ENCODE data around the gene SCYGR3. TPM values are rescaled to one million over a fixed set of nuclear protein-coding genes. Genes with fewer than 3 reads are reported as not detected.

The SCYGR3 gene
- total and polyA plus RNA-seq, 4 donors: not detected

DNA sequence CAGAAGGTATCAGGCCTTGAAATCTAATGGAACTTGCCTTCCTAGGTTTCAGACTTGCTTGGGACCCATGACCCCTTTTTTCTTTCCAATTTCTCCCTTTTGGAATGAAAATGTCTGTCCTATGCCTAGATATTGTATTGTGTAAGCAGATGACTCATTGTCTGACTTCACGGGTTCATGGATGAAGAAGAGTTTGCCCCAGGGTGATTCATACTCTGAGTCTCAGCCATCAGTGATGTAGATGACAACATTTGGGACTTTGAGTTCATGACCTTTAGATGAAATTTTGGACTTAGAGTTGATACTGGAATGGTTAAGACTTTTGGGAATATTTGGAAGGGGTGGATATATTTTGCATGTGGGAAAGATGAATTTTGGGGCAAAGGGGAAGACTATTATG, 40.8 kb upstream of the SCYGR3 start:
- H3K27me3 ChIP-seq (ENCODE audit: control insufficient read depth in 4 of 4, insufficient read depth in 4 of 4, low read length in 3 of 4): no peaks in the 10 kb centered on the region
- no peak overlapping the region for H3K27ac ChIP-seq (ENCODE audit: low read depth in 1 of 2, low read length in 2 of 2)
- no peaks in the 10 kb centered on the region for H3K9me3 ChIP-seq (ENCODE audit: control insufficient read depth in 4 of 4, low read length in 3 of 4)
- 13% methylated on average over 1 of the region's 1 CpG for WGBS
- no peak overlapping the region for H3K9ac ChIP-seq (ENCODE audit: low read depth in 1 of 2, low read length in 2 of 2)
- H3K4me3 ChIP-seq (ENCODE audit: low read depth in 1 of 3, low read length in 3 of 3): no peak overlapping the region
- H3K36me3 ChIP-seq (ENCODE audit: control insufficient read depth in 4 of 4, insufficient read depth in 3 of 4, low read depth in 1 of 4, low read length in 3 of 4): no peaks in the 10 kb centered on the region
- H3K4me1 ChIP-seq (ENCODE audit: control insufficient read depth in 4 of 4, insufficient read depth in 4 of 4, low read length in 3 of 4): peaks cover 0 to 7% (median 2%) of the 10 kb centered on the region in 4 donors
- DNase-seq (ENCODE audit: low spot score): no peak
- no peak for TF ChIP-seq EGR1 (IDR thresholded peaks at IDR 0.05; ENCODE audit: low read depth in 2 of 2)
- peak; percentile 78 for TF ChIP-seq YY1 (IDR thresholded peaks at IDR 0.05)
- peak; percentile 4 to 44 for TF ChIP-seq RAD21 (IDR thresholded peaks at IDR 0.05)
- TF ChIP-seq RXRA (IDR thresholded peaks at IDR 0.05): peak; percentile 76 to 92
- TF ChIP-seq, protein P1, sequence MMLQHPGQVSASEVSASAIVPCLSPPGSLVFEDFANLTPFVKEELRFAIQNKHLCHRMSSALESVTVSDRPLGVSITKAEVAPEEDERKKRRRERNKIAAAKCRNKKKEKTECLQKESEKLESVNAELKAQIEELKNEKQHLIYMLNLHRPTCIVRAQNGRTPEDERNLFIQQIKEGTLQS (IDR thresholded peaks at IDR 0.05): peak; percentile 89
- TF ChIP-seq TAF1 (conservative IDR thresholded peaks at IDR 0.05): no peak
- TF ChIP-seq NR2F2 (IDR thresholded peaks at IDR 0.05): no peak
- TF ChIP-seq FOXA2 (IDR thresholded peaks at IDR 0.05): no peak
- TF ChIP-seq JUND (IDR thresholded peaks at IDR 0.05): peak; percentile 97 to 100
- TF ChIP-seq GABPA (IDR thresholded peaks at IDR 0.05 in 1 of 2, conservative IDR thresholded peaks at IDR 0.05 in 1 of 2): no peak
- TF ChIP-seq, protein P2, sequence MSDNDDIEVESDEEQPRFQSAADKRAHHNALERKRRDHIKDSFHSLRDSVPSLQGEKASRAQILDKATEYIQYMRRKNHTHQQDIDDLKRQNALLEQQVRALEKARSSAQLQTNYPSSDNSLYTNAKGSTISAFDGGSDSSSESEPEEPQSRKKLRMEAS (IDR thresholded peaks at IDR 0.05): peak; percentile 67
- TF ChIP-seq, protein P3, sequence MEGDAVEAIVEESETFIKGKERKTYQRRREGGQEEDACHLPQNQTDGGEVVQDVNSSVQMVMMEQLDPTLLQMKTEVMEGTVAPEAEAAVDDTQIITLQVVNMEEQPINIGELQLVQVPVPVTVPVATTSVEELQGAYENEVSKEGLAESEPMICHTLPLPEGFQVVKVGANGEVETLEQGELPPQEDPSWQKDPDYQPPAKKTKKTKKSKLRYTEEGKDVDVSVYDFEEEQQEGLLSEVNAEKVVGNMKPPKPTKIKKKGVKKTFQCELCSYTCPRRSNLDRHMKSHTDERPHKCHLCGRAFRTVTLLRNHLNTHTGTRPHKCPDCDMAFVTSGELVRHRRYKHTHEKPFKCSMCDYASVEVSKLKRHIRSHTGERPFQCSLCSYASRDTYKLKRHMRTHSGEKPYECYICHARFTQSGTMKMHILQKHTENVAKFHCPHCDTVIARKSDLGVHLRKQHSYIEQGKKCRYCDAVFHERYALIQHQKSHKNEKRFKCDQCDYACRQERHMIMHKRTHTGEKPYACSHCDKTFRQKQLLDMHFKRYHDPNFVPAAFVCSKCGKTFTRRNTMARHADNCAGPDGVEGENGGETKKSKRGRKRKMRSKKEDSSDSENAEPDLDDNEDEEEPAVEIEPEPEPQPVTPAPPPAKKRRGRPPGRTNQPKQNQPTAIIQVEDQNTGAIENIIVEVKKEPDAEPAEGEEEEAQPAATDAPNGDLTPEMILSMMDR (IDR thresholded peaks at IDR 0.05; ENCODE audit: low read depth, low read length, missing input control): no peak
- TF ChIP-seq SP1 (IDR thresholded peaks at IDR 0.05): peak; percentile 29
- TF ChIP-seq, protein P4, sequence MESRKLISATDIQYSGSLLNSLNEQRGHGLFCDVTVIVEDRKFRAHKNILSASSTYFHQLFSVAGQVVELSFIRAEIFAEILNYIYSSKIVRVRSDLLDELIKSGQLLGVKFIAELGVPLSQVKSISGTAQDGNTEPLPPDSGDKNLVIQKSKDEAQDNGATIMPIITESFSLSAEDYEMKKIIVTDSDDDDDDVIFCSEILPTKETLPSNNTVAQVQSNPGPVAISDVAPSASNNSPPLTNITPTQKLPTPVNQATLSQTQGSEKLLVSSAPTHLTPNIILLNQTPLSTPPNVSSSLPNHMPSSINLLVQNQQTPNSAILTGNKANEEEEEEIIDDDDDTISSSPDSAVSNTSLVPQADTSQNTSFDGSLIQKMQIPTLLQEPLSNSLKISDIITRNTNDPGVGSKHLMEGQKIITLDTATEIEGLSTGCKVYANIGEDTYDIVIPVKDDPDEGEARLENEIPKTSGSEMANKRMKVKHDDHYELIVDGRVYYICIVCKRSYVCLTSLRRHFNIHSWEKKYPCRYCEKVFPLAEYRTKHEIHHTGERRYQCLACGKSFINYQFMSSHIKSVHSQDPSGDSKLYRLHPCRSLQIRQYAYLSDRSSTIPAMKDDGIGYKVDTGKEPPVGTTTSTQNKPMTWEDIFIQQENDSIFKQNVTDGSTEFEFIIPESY (IDR thresholded peaks at IDR 0.05): peak; percentile 47
- TF ChIP-seq, protein P5, sequence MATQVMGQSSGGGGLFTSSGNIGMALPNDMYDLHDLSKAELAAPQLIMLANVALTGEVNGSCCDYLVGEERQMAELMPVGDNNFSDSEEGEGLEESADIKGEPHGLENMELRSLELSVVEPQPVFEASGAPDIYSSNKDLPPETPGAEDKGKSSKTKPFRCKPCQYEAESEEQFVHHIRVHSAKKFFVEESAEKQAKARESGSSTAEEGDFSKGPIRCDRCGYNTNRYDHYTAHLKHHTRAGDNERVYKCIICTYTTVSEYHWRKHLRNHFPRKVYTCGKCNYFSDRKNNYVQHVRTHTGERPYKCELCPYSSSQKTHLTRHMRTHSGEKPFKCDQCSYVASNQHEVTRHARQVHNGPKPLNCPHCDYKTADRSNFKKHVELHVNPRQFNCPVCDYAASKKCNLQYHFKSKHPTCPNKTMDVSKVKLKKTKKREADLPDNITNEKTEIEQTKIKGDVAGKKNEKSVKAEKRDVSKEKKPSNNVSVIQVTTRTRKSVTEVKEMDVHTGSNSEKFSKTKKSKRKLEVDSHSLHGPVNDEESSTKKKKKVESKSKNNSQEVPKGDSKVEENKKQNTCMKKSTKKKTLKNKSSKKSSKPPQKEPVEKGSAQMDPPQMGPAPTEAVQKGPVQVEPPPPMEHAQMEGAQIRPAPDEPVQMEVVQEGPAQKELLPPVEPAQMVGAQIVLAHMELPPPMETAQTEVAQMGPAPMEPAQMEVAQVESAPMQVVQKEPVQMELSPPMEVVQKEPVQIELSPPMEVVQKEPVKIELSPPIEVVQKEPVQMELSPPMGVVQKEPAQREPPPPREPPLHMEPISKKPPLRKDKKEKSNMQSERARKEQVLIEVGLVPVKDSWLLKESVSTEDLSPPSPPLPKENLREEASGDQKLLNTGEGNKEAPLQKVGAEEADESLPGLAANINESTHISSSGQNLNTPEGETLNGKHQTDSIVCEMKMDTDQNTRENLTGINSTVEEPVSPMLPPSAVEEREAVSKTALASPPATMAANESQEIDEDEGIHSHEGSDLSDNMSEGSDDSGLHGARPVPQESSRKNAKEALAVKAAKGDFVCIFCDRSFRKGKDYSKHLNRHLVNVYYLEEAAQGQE (IDR thresholded peaks at IDR 0.05): peak; percentile 69
- TF ChIP-seq FOXA1 (IDR thresholded peaks at IDR 0.05): no peak
- TF ChIP-seq HNF4A (conservative IDR thresholded peaks at IDR 0.05): peak; percentile 81 to 95
- peak; percentile 34 for TF ChIP-seq HNF4G (IDR thresholded peaks at IDR 0.05)
